HUES64 (cell line): Measurements from ENCODE around the gene SLC35F3.

Experiments
- H3K27ac ChIP-seq: 2 replicates; pipeline ENCODE4 v1.7.0; 2013; ENCODE audit warnings: low read depth, low read length, inconsistent platforms
- H3K27me3 ChIP-seq: 2 replicates; pipeline ENCODE4 v1.6.1; 2013; ENCODE audit warnings: mild to moderate bottlenecking, low read length; ENCODE audit not compliant: insufficient read depth
- H3K36me3 ChIP-seq: 2 replicates; pipeline ENCODE4 v1.6.1; 2013; ENCODE audit warnings: mild to moderate bottlenecking, low read length; ENCODE audit not compliant: insufficient read depth
- H3K4me1 ChIP-seq: 2 replicates; pipeline ENCODE4 v1.6.1; 2013; ENCODE audit warnings: mild to moderate bottlenecking, low read length, moderate library complexity; ENCODE audit not compliant: insufficient read depth
- H3K4me3 ChIP-seq: 2 replicates; pipeline ENCODE4 v1.5.1; 2013; ENCODE audit warnings: mild to moderate bottlenecking, low read length, moderate library complexity
- H3K9ac ChIP-seq: 2 replicates; pipeline ENCODE4 v1.6.1; 2013; ENCODE audit warnings: mild to moderate bottlenecking, low read depth, low read length
- H3K9me3 ChIP-seq: 2 replicates; pipeline ENCODE4 v1.6.1; 2013; ENCODE audit warnings: low read depth, low read length; ENCODE audit not compliant: insufficient read depth
- WGBS: fragments of 150-250, 120-280 bp; methylation state at CpG from one replicate; pipeline ENCODE4 v1.1.7; 2013; ENCODE audit warnings: missing lambda C conversion rate; 5-methylcytosine and 5-hydroxymethylcytosine counted together

The SLC35F3 gene

DNA sequence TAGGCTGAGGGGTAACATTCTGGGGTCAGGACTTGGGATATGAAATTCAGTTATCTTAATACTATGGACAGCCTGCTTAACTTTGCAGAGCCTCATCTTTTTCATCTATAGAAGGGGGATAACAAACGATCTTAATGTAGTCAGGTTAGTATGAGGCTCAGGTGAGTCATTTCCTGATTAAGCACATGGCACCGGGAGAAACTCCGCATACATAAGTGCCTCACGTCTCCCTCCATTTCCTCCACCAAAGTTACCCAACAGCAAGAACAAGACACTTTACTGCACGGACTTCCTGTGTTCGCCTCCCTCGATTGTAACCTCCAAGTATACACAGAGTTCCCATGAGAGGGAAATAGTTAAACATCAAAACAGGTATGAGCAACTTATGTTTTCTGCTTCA is 356.1 kb downstream of the SLC35F3 start:
- Histone ChIP-seq H3K9me3 (peaks cover 3% of the 10 kb centered on the region; the same call in 1 of the 2 replicates), H3K27me3 (no peaks in the 10 kb centered on the region), H3K27ac (no peak overlapping the region), H3K4me1 (no peaks in the 10 kb centered on the region), H3K36me3 (no peaks in the 10 kb centered on the region), H3K4me3 (no peak overlapping the region), H3K9ac (no peak overlapping the region)
- WGBS, result 79% methylated on average over 7 of the region's 7 CpGs

DNA sequence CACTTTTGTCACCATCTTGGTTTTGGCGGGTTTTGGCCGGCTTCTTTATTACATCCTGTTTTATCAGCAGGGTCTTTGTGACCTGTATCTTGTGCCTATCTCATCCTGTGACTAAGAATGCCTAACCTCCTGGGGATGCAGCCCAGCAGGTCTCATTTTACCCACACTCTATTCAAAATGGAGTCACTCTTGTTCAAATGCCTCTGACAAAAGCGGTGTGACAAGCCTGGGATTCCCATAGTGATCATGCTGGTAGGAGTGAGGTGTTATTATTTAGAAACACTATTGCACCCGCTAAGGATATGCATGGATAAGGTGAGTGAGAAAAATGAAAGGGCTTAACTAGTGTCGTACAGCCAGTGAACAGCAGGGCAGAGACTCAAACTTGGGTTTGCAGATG is 357.1 kb downstream of the SLC35F3 start:
- Histone ChIP-seq H3K9ac (no peak overlapping the region), H3K36me3 (no peaks in the 10 kb centered on the region), H3K4me3 (no peak overlapping the region), H3K4me1 (no peaks in the 10 kb centered on the region), H3K27ac (no peak overlapping the region), H3K9me3 (peaks cover 3% of the 10 kb centered on the region; the same call in 1 of the 2 replicates), H3K27me3 (no peaks in the 10 kb centered on the region)
- WGBS, result 89% methylated on average over 5 of the region's 5 CpGs

- Histone ChIP-seq H3K4me1 (no peaks in the 10 kb centered on the region), H3K36me3 (no peaks in the 10 kb centered on the region), H3K27me3 (no peaks in the 10 kb centered on the region), H3K9ac (no peak overlapping the region), H3K27ac (no peak overlapping the region), H3K9me3 (peaks cover 3% of the 10 kb centered on the region; the same call in 1 of the 2 replicates), H3K4me3 (no peak overlapping the region)
- 87% methylated on average over 6 of the region's 6 CpGs for WGBS
These were observed 357.7 kb downstream of the SLC35F3 start for GRCh38 chr1:234262007-234262753.

- WGBS, result 88% methylated on average over 2 of the region's 2 CpGs
- Histone ChIP-seq H3K9ac (no peak overlapping the region), H3K27me3 (no peaks in the 10 kb centered on the region), H3K36me3 (no peaks in the 10 kb centered on the region), H3K4me1 (no peaks in the 10 kb centered on the region), H3K9me3 (peaks cover under 1% of the 10 kb centered on the region; the same call in 1 of the 2 replicates), H3K4me3 (no peak overlapping the region), H3K27ac (no peak overlapping the region)
These were observed 358.3 kb downstream of the SLC35F3 start for GRCh38 chr1:234262754-234263105.

DNA sequence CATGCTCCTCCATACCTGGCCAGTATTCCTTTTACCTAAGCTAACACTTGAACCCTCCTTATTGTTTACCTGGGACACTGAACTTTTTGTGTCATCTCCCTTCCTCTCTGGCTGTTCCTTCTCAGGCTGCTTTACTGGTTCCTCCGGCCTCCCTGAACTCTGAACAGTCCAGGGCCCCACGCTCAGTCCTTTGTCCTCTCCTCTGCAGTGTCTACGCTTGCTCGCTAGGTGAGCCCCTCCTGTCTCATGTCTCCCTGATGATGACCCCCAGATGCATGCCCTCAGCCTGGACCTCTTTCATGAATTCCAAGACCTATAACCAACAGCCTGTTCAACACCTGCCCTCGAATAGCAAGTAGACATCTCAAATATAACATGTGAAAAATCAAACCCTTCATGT is 360.4 kb downstream of the SLC35F3 start:
- WGBS, result 92% methylated on average over 5 of the region's 5 CpGs
- no peak overlapping the region for H3K4me3 ChIP-seq
- H3K9me3 ChIP-seq, result peaks cover 6% of the 10 kb centered on the region
- no peaks in the 10 kb centered on the region for H3K4me1 ChIP-seq
- H3K27me3 ChIP-seq, result no peaks in the 10 kb centered on the region
- no peak overlapping the region for H3K9ac ChIP-seq
- H3K36me3 ChIP-seq, result no peaks in the 10 kb centered on the region
- no peak overlapping the region for H3K27ac ChIP-seq

GRCh38 chr1:234265321-234265720 is 360.8 kb downstream of the SLC35F3 start:
- H3K27ac ChIP-seq, result no peak overlapping the region
- 95% methylated on average over 4 of the region's 4 CpGs for whole genome bisulfite sequencing
- H3K9ac ChIP-seq, result no peak overlapping the region

DNA sequence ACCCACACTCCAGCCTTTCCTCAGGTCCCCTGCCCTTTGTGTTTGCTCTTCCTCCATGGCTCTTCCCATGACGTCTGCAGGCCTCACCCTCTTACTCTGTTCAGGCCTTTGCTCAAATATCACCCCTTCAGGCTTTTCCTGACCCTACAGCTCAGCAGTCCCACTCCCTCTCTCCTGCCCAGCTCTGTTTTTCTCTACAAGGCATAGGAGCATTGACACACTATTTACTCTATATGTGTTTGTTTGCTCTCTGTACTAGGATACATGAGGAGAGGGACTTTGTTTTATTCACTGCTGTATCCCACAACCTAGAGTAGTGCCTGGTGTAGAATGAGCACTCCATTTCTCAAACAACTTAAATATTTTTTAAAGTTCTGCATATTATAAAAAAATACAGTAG is 361.4 kb downstream of the SLC35F3 start:
- Histone ChIP-seq H3K27me3 (no peaks in the 10 kb centered on the region), H3K9ac (no peak overlapping the region), H3K36me3 (no peaks in the 10 kb centered on the region), H3K27ac (no peak overlapping the region), H3K9me3 (peaks cover 6% of the 10 kb centered on the region), H3K4me1 (no peaks in the 10 kb centered on the region), H3K4me3 (no peak overlapping the region)
- 59% methylated on average over 1 of the region's 1 CpG for WGBS

More at GRCh38 chr1:234265321-234265720, 360.8 kb downstream of the SLC35F3 start:
- H3K9me3 ChIP-seq, result peaks cover 6% of the 10 kb centered on the region
- no peak overlapping the region for H3K4me3 ChIP-seq
- no peaks in the 10 kb centered on the region for H3K27me3 ChIP-seq
- no peaks in the 10 kb centered on the region for H3K36me3 ChIP-seq
- H3K4me1 ChIP-seq, result no peaks in the 10 kb centered on the region

GRCh38 chr1:234270093-234270492 is 365.6 kb downstream of the SLC35F3 start:
- Histone ChIP-seq H3K9ac (no peak overlapping the region), H3K4me3 (no peak overlapping the region), H3K9me3 (peaks cover 6% of the 10 kb centered on the region), H3K27ac (no peak overlapping the region), H3K27me3 (no peaks in the 10 kb centered on the region), H3K4me1 (no peaks in the 10 kb centered on the region), H3K36me3 (no peaks in the 10 kb centered on the region)
- 87% methylated on average over 2 of the region's 2 CpGs for whole genome bisulfite sequencing

GRCh38 chr1:234270581-234271242 is 366.2 kb downstream of the SLC35F3 start:
- WGBS, result 96% methylated on average over 6 of the region's 6 CpGs
- Histone ChIP-seq H3K27ac (no peak overlapping the region), H3K4me1 (no peaks in the 10 kb centered on the region), H3K9ac (no peak overlapping the region), H3K9me3 (peaks cover 6% of the 10 kb centered on the region), H3K4me3 (no peak overlapping the region), H3K36me3 (no peaks in the 10 kb centered on the region), H3K27me3 (no peaks in the 10 kb centered on the region)

- no peaks in the 10 kb centered on the region for H3K27me3 ChIP-seq
- H3K36me3 ChIP-seq, result no peaks in the 10 kb centered on the region
- peaks cover 6% of the 10 kb centered on the region for H3K9me3 ChIP-seq
- H3K4me3 ChIP-seq, result no peak overlapping the region
- H3K27ac ChIP-seq, result no peak overlapping the region
- 91% methylated on average over 4 of the region's 4 CpGs for WGBS
- H3K9ac ChIP-seq, result no peak overlapping the region
- H3K4me1 ChIP-seq, result no peaks in the 10 kb centered on the region
These were observed 366.7 kb downstream of the SLC35F3 start for GRCh38 chr1:234271243-234271606.

- Histone ChIP-seq H3K27ac (no peak overlapping the region), H3K9me3 (peaks cover 6% of the 10 kb centered on the region), H3K27me3 (no peaks in the 10 kb centered on the region), H3K36me3 (no peaks in the 10 kb centered on the region), H3K4me3 (no peak overlapping the region), H3K4me1 (no peaks in the 10 kb centered on the region), H3K9ac (no peak overlapping the region)
- WGBS, result 90% methylated on average over 9 of the region's 9 CpGs
These were observed 368.3 kb downstream of the SLC35F3 start for GRCh38 chr1:234272656-234273312.
